HepG2 (cell line): ENCODE results near the gene ATG4B. TPM values are rescaled to one million over a fixed set of nuclear protein-coding genes. Genes with fewer than 3 reads are reported as not detected.

ENCODE experiments used
- CHCHD3 ChIP-seq: sonication (generic); formaldehyde crosslinking; IDR thresholded peaks from 2 replicates; pipeline ENCODE4 v1.8.0; 2022; ENCODE audit warnings: mild to moderate bottlenecking, missing genetic modification reagents, moderate library complexity
- DR1 ChIP-seq: sonication (generic); formaldehyde crosslinking; IDR thresholded peaks from 2 replicates; pipeline ENCODE4 v1.8.0; 2021; ENCODE audit warnings: mild to moderate bottlenecking, missing genetic modification reagents, inconsistent platforms
- MEIS1 ChIP-seq: sonication (generic); formaldehyde crosslinking; IDR thresholded peaks from 2 replicates; pipeline ENCODE4 v1.9.0; 2021; ENCODE audit warnings: mild to moderate bottlenecking, missing genetic modification reagents, moderate library complexity, borderline replicate concordance
- PAF1 ChIP-seq: IDR thresholded peaks from 2 replicates; pipeline ENCODE4 v1.6.1; 2016; ENCODE audit warnings: missing genetic modification reagents, missing compliant biosample characterization
- PHF21A ChIP-seq: sonication (generic); formaldehyde crosslinking; IDR thresholded peaks from 2 replicates; pipeline ENCODE4 v1.5.0; 2020; ENCODE audit warnings: mild to moderate bottlenecking, missing genetic modification reagents
- RBM39 ChIP-seq: fragments of 200-400 bp; formaldehyde crosslinking; IDR thresholded peaks from one replicate; pipeline ENCODE4 v1.6.1; 2018; ENCODE audit warnings: antibody characterized with exemption, mild to moderate bottlenecking, low read depth, low read length; ENCODE audit not compliant: poor library complexity, severe bottlenecking
- SRF ChIP-seq: IDR thresholded peaks from 2 replicates; pipeline ENCODE4 v1.6.1; 2011; ENCODE audit warnings: mild to moderate bottlenecking, low read depth, low read length, moderate library complexity
- ZBTB34 ChIP-seq: sonication (generic); formaldehyde crosslinking; IDR thresholded peaks from 2 replicates; pipeline ENCODE4 v1.8.0; 2022; ENCODE audit warnings: mild to moderate bottlenecking, missing genetic modification reagents
- ZBTB39 ChIP-seq: sonication (generic); formaldehyde crosslinking; IDR thresholded peaks from 2 replicates; pipeline ENCODE4 v1.5.0; 2020; ENCODE audit warnings: missing genetic modification reagents
- ZNF232 ChIP-seq: sonication (generic); formaldehyde crosslinking; IDR thresholded peaks from 2 replicates; pipeline ENCODE4 v1.4.0; 2020; ENCODE audit warnings: missing genetic modification reagents, borderline replicate concordance
- ZNF33B ChIP-seq: sonication (generic); formaldehyde crosslinking; IDR thresholded peaks from 2 replicates; pipeline ENCODE4 v1.5.1; 2020; ENCODE audit warnings: mild to moderate bottlenecking, missing genetic modification reagents
- ZNF441 ChIP-seq: sonication (generic); formaldehyde crosslinking; IDR thresholded peaks from 2 replicates; pipeline ENCODE4 v1.7.0; 2021; ENCODE audit warnings: missing genetic modification reagents, borderline replicate concordance
- ZNF550 ChIP-seq: sonication (generic); formaldehyde crosslinking; IDR thresholded peaks from 2 replicates; pipeline ENCODE4 v1.4.0; 2020; ENCODE audit warnings: mild to moderate bottlenecking, missing genetic modification reagents, borderline replicate concordance
- ZNF564 ChIP-seq: sonication (generic); formaldehyde crosslinking; IDR thresholded peaks from 2 replicates; pipeline ENCODE4 v1.8.1; 2023; ENCODE audit warnings: mild to moderate bottlenecking, missing genetic modification reagents
- ZNF883 ChIP-seq: sonication (generic); formaldehyde crosslinking; IDR thresholded peaks from 2 replicates; pipeline ENCODE4 v1.5.1; 2020; ENCODE audit warnings: mild to moderate bottlenecking, missing genetic modification reagents; ENCODE audit errors: not compliant biosample characterization
- ZSCAN25 ChIP-seq: sonication (generic); formaldehyde crosslinking; IDR thresholded peaks from 2 replicates; pipeline ENCODE4 v1.8.0; 2022; ENCODE audit warnings: mild to moderate bottlenecking, missing genetic modification reagents
- polyA plus RNA-seq, 8 experiments: library from polyadenylated mRNA; depleted of rRNA in 3 of 8; stranded (reverse) in 7 of 8; unstranded in 1 of 8; fragments of >200 nt; fragmentation: Illumina TruSeq in 4 of 8; extraction: Trizol in 4 of 8; gene quantifications; 2 replicates each; pipeline versions ENCODE4 v1.2.1 to v1.2.3, GENCODE V29; 2011 to 2016; ENCODE audit warnings: low read depth in 4 of 8, missing spikeins in 1 of 8, mixed read lengths in 1 of 8; ENCODE audit not compliant: insufficient read depth in 1 of 8
- total RNA-seq, 5 experiments: library from RNA; depleted of rRNA; stranded (reverse); fragments of >200 nt; fragmentation: Illumina TruSeq; extraction: Trizol; gene quantifications; 2 replicates each; pipeline ENCODE4 v1.2.3, GENCODE V29; 2016; ENCODE audit warnings: low read depth in 1 of 5
- TF ChIP-seq, protein P1 (sequence below): sonication (generic); formaldehyde crosslinking; IDR thresholded peaks from 2 replicates; pipeline ENCODE4 v1.5.0; 2020; ENCODE audit warnings: missing genetic modification reagents, mild to moderate bottlenecking, borderline replicate concordance
- TF ChIP-seq, protein P2 (sequence below): sonication (generic); formaldehyde crosslinking; IDR thresholded peaks from 2 replicates; pipeline ENCODE4 v1.5.0; 2020; ENCODE audit warnings: missing genetic modification reagents
- TF ChIP-seq, protein P3 (sequence below): IDR thresholded peaks from 2 replicates; pipeline ENCODE4 v1.4.0; 2020; ENCODE audit warnings: mild to moderate bottlenecking, missing genetic modification reagents

Gene ATG4B
- total and polyA plus RNA-seq, 2 of the 13 experiments (the other 11 are each of a cell fraction or from before 2014, with no cell fraction given), result 95.5 to 239 TPM

DNA sequence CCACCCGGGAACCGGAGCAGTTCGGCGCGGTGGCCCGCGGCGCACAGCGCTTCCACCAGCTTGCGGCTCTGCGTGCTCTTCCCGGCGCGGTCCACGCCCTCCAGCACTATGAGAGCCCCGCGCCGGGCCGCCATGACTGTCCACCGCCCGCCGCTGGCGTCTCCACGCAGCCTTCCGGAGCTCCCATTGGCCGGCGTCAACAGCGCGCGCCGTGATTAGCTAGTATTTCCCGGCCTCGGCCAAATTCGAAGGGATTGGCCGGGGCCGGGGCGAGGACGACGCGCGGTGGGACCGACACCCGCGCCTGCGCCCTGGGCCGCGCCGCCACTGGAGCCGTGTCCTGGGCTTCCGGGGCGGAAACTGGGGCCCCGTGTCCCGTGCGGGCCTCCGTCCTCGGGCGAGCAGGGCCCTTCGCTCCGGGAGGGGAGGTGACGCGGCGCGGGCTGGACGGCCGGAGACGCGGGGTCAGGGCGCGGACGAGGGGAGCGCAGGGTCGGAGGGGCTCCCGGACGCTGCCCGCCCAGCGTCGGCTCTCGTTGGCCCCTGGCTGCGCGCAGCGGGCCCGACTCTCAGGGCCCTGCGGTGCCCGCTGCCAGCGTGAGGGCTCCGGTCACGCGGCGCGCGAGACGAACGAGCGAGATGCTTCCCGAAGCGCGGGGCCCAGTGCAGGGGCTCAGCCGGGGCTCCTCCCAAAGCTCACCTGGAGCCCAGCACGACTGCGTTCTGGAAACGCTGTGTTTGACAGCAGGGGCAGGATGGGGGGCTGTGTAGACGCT, 49.3 kb downstream of the ATG4B start, which contains the start of gene DTYMK (continued):
- TF ChIP-seq ZNF232 (CRISPR knock-in tag), result peak; percentile 7; the same call in 1 of the 2 replicates
- TF ChIP-seq, protein P1, sequence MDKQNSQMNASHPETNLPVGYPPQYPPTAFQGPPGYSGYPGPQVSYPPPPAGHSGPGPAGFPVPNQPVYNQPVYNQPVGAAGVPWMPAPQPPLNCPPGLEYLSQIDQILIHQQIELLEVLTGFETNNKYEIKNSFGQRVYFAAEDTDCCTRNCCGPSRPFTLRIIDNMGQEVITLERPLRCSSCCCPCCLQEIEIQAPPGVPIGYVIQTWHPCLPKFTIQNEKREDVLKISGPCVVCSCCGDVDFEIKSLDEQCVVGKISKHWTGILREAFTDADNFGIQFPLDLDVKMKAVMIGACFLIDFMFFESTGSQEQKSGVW (CRISPR knock-in tag), result peak; percentile 74; the same call in 1 of the 2 replicates
- TF ChIP-seq, protein P2, sequence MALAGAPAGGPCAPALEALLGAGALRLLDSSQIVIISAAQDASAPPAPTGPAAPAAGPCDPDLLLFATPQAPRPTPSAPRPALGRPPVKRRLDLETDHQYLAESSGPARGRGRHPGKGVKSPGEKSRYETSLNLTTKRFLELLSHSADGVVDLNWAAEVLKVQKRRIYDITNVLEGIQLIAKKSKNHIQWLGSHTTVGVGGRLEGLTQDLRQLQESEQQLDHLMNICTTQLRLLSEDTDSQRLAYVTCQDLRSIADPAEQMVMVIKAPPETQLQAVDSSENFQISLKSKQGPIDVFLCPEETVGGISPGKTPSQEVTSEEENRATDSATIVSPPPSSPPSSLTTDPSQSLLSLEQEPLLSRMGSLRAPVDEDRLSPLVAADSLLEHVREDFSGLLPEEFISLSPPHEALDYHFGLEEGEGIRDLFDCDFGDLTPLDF, result peak; percentile 99
- peak; percentile 78 for TF ChIP-seq ZSCAN25 (CRISPR knock-in tag)
- no peak; the same call in 1 of the 2 replicates for TF ChIP-seq ZBTB34 (CRISPR knock-in tag)
- no peak; the same call in 1 of the 2 replicates for TF ChIP-seq PAF1 (CRISPR knock-in tag)
- TF ChIP-seq PHF21A (CRISPR knock-in tag), result peak; percentile 93
- TF ChIP-seq MEIS1 (CRISPR knock-in tag), result peak; percentile 63; the same call in 1 of the 2 replicates
- peak; percentile 85 for TF ChIP-seq ZNF564 (CRISPR knock-in tag)
- no peak for TF ChIP-seq RBM39
- TF ChIP-seq CHCHD3 (CRISPR knock-in tag), result peak; percentile 94; the same call in 1 of the 2 replicates
- TF ChIP-seq DR1, result peak; percentile 82
- TF ChIP-seq ZNF883, result peak; percentile 76
- peak; percentile 70; the same call in 1 of the 2 replicates for TF ChIP-seq ZBTB39
- 0 out of 2 replicates have a peak, but pooled peaks have one; percentile 9 for TF ChIP-seq SRF
- TF ChIP-seq ZNF441 (CRISPR knock-in tag), result peak; percentile 53
- TF ChIP-seq, protein P3, sequence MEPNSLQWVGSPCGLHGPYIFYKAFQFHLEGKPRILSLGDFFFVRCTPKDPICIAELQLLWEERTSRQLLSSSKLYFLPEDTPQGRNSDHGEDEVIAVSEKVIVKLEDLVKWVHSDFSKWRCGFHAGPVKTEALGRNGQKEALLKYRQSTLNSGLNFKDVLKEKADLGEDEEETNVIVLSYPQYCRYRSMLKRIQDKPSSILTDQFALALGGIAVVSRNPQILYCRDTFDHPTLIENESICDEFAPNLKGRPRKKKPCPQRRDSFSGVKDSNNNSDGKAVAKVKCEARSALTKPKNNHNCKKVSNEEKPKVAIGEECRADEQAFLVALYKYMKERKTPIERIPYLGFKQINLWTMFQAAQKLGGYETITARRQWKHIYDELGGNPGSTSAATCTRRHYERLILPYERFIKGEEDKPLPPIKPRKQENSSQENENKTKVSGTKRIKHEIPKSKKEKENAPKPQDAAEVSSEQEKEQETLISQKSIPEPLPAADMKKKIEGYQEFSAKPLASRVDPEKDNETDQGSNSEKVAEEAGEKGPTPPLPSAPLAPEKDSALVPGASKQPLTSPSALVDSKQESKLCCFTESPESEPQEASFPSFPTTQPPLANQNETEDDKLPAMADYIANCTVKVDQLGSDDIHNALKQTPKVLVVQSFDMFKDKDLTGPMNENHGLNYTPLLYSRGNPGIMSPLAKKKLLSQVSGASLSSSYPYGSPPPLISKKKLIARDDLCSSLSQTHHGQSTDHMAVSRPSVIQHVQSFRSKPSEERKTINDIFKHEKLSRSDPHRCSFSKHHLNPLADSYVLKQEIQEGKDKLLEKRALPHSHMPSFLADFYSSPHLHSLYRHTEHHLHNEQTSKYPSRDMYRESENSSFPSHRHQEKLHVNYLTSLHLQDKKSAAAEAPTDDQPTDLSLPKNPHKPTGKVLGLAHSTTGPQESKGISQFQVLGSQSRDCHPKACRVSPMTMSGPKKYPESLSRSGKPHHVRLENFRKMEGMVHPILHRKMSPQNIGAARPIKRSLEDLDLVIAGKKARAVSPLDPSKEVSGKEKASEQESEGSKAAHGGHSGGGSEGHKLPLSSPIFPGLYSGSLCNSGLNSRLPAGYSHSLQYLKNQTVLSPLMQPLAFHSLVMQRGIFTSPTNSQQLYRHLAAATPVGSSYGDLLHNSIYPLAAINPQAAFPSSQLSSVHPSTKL (CRISPR knock-in tag), result peak; percentile 1; the same call in 1 of the 2 replicates
- 0 out of 2 replicates have a peak, but pooled peaks have one; percentile 24 for TF ChIP-seq ZNF33B (CRISPR knock-in tag)
- no peak for TF ChIP-seq ZNF550 (CRISPR knock-in tag)
